Limb (tissue), 2 donors: Measurements from ENCODE around the gene NCBP3.
"Not testable (repeated sequence)": the region's sequence is repeated elsewhere in the genome, so short reads cannot be mapped to it uniquely, and the experiment has no call there.

Experiments
- DNase-seq, 2 donors: peaks; one replicate each; pipeline ENCODE4 v3.0.0-alpha.2; 2016; ENCODE audit errors: extremely low spot score in 2 of 2

NCBP3 gene

DNA sequence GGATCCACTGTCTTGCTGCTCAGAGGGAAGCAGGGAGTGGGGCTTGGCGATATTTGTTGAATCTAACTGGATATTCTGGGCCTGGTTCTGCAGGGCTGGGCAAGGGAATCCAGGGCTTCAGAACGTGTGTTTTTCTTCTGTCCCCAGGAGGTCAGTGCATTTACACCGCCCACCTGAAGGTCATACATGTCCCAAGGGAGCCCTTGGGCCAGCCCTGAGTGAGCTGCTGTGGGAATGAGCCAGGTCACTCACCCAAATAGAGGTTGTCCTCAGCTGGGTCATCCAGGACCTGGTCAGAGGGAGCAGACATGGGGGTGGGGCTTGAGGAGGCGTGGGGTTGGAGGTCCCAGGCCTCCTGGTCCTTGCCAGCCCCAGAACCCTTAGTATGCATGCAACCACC lies 36.2 kb upstream of the NCBP3 start:
- DNase-seq = no peak

DNA sequence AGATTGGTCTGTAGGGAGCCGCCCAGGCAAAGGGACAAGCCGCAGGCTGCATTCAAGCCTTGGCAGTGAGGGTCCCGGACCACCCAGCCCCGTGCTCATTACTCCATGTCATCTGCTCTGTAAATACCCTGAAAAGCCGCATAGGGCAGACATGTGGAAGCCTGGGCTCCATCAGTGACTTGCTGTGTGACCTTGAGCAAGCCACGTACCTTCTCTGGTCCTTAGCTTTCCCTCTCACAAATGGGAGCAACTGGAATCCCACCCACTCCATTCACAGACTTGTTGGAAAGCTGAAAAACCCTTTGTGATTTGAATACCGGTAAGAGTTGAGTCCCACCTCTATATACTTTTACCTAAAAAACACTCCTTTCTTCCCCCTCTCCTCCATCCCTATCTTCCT lies 34.9 kb upstream of the NCBP3 start:
- no peak for DNase-seq

DNA sequence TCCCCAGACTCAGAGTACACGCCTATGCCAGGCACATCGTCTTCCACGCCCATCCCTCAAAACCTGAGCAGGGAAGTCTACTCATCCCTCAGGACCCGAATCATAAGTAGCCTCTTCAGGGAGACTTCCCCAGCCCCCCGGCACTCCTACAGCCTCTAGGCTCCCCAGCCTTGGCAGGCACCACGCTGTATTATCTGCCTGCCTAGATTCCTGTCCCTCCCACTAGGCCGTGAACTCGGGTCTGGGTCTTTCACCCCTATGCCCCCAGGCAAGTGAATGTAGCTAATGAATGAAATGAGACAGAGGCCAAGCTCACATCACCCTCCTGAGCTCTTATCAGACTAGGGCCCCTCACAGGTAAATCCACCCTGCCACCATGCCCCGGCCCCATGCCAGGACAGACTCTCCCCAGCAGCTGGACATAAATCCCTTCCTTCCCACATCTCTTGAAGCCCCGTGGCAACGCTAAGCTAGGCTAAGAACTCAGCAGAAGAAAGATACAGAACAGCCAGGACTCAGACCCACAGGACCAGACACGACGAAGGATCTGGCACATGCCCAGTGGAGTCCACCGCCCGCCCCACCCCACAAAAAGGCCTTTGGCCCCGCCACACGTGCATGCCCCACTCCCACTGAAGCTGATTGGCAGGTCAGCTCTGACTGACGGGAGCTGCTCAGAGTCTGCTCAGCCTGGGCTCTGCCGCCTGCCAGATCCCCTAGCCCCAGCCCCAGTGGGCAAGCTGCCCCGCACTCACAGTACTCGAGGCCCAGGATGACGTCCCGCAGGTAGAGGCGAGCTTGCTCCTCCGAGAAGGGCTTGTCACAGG lies 33.8 kb upstream of the NCBP3 start:
- no peak for DNase-seq

DNA sequence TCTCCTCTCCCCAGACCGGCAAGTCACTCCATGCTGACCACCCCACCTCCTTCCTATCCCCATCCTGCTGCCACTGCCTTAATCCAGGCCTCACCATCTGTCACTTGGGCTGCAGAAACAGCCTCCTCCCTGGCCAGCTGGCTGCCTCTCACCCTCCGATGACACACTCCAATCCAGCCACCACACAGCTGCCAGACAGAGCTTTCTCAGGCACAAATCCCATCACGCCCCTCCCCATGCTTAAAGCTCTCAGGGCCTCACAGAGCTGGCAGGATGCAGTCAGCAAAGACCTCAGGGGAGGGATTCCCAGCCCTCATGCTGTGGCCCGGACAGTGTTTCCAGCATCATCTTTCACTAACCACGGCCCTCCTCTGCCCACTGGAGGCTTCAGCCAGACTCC lies 33.1 kb upstream of the NCBP3 start:
- DNase-seq = peak; percentile 68 to 70

DNA sequence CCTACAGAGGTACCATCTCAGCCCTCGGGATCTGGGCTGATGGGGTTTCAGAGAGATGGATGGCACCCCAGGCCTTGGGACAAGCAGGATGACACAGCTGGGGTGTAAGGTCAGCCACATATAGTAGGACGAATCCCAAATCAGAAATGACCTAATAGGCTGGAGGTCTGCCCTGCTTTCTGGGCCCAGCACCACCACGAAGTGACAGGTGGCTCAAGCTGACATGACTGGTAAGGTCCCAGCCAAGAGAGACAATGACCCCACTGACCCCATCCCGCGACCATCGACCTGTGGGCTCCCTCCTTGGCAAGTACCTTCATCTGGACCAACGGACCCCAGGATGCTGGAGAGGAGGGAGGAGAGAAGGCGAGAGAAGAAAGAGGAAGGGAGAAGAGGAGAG lies 31.2 kb upstream of the NCBP3 start:
- no peak for DNase-seq

DNA sequence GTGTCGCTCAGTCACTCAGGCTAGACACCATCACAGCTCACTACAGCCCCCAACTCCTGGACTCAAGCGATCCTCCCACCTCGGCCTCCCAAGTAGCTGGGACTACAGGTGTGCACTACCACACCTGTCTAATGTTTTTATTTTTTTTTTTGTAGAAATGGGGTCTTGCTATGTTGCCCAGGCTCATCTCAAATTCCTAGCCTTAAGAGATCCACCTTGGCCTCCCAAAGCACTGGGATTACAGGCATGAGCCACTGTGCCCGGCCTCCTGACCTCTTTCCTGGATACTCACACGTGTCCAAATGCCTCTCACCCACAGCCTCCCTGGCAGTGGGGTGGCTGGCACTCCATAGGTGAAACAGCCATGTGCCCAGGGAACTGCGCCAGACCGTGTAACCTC lies 29.3 kb upstream of the NCBP3 start:
- DNase-seq = no peak

DNA sequence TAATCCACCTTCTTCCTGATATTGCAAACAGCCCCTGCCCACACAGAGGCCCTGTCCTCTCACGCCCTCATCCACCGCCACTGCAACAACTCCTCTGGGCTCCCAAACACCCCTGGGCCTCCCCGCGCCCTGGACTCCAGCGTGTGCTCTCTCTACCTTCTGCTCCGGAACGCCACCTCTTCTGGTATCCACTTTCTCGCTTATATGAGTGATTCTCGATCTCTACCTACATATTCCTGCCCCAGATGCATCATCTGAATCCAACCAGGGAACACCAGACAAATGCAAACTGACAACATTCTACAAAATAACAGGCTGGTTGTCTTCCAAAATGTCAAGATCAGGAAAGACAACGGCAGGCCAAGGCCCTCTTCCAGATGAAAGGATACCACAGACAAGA lies 27.8 kb upstream of the NCBP3 start:
- DNase-seq = no peak

DNA sequence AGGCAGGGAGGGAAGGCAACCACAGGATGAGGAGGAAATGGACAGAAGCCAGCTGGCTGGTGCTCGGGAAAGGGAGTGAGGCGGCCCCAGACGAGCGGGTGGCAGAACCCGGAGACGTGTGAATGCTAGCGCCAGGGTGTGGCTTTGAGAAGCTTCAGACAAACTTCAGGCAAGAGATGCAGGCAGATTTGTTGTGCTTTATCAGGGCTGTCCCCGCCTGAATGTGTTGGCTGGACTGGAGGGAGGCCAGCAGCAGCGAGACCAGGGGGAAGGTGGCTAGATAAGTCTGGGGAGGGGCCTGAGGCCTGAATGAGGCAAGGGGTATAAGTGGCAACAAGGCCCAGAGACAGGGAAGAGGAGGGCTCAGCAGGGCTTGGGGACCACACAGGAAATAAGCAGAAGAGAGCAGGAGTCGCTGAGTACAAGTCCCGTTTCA lies 24.8 kb upstream of the NCBP3 start:
- peak in 1 of 2 donors; percentile 37 for DNase-seq

DNA sequence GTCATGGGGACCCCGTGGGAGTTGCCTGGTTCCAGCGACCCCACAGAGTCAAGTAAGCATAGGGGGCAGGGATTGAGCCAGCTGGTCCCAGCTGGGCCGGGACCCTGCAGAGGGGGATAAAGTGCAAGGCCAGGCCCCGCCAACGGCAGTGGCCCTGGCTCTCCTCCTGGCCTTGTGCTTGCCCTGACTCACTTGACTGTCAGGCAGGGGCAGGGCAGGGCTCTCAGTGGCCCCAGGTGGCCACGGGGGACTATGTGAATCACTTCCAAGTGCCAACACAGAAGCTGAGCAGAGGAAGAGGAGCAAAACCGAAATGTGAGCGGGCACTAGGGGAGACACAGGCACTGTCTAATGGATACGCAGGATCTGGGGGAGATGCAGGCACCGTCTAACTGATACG lies 21.6 kb upstream of the NCBP3 start:
- DNase-seq = no peak

DNA sequence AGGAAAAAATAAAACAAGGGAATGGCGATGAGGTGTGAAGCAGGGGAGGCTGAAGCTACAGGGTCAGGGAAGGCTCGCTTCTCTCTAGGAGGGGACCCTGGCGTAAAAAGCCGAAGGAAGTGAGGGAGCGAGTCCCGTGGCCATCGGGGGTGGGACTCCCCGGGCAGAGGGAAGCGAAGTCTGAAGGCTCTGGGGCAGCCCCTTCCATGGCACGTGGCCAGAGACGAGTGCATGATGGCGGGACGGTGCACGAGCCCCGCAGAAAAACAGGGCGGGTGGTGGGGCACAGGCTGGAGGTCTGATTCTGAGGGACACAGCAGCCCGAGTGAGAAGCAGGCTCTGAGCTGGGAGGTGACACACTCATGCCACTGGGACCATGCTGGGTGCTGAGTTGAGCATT lies 21.1 kb upstream of the NCBP3 start:
- no peak for DNase-seq

DNA sequence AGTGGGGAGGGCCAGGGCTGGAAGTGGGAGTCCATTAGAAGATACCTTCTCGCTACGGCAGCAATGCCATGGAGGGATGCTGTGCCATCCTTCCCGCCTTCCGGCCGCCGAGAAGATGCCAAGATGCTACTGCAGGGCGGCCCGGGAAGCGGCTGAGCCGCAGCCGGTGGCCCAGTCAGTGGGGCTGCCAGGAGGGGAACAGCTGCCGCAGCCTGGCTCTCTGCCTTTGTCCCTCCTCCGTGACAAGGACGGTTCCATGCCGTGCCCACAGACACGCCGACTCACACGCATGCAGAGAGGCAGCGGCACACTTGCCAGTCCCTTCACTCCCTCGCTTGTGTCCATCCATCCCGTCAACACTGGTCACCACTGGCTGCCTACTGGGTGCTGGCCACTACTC lies 20.2 kb upstream of the NCBP3 start:
- no peak for DNase-seq

DNA sequence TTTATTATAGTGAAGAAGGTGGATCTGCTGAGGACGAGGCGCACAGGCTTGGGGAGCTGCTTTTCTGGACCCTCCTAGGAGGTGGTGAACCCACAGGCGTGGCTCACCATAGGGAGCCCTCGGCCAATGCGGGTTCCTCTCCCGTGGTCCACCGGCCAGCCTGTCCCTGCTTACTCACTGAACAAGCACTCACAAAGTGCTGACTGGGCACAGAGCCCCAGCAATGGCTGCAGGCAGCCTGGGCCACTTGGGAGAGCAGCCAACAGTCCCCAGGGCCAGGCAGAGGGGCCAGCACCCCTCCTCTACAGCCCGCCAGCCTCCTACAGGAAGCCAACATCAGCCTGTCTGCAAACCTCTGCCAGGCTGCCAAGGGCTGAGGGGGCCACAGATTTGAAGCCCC lies 19.1 kb upstream of the NCBP3 start:
- no peak for DNase-seq

DNA sequence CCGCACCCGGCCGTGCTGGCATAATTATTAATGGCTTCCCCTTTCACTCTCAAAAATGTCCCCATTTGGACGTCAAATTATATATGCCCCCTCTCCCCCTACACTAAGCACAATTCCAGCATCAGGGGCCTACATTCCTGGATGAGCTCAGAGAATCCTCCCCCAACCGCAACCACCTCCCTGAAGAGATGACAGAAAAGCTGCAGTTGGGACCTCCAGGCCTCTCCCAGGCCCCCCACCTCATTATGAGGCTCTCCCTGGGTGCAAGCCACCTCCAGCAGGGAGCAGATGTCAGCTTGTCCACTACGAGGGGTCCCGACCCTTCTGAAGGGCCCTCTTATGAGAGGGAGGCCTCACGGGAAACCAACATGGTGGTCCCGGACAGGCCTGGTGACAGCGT lies 18.5 kb upstream of the NCBP3 start:
- no peak for DNase-seq

DNA sequence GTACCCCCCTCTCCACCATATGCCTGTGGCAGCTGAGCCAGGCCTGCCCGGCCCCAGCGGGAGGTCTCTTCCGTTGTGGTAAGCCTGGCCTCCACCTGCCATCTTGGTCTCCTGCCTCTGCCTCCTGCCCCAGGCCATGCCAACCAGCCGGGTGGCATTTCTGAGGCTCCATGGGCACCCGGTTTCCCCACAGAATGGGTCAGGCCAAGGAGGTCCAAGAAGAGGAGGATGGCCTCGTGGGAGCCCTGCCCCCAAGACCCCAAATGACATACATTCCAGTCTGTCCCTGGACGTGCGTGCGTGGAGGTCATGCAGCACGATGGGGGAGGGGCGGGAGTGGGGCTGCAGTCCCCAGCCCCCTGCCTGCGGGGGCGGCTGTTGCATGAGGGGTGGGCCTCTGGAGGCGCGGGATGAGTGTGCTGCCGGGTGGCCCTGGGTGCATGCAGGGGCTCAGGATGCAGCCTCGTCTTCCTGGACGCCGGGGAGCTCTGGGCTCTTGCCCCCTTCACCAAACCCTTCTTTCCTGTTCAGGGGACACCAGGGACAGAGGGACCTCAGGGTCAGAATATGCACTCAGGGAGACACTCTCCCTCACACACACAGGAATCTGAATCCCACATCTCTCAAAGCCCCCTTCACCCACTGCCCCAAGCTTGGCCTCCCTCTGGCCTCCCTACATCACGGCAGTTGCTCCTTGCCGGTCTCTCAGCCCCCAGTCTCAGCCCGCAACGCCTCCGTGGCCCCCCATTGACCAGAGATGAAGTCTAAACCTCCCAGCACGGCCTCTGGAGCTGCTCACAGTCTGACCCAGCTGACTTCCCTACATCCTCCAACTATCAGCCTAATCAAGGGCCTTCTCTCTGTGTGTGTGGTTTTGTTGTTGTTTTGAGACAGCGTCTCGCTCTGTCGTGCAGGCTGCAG lies 16.0 kb upstream of the NCBP3 start:
- DNase-seq = no peak

DNA sequence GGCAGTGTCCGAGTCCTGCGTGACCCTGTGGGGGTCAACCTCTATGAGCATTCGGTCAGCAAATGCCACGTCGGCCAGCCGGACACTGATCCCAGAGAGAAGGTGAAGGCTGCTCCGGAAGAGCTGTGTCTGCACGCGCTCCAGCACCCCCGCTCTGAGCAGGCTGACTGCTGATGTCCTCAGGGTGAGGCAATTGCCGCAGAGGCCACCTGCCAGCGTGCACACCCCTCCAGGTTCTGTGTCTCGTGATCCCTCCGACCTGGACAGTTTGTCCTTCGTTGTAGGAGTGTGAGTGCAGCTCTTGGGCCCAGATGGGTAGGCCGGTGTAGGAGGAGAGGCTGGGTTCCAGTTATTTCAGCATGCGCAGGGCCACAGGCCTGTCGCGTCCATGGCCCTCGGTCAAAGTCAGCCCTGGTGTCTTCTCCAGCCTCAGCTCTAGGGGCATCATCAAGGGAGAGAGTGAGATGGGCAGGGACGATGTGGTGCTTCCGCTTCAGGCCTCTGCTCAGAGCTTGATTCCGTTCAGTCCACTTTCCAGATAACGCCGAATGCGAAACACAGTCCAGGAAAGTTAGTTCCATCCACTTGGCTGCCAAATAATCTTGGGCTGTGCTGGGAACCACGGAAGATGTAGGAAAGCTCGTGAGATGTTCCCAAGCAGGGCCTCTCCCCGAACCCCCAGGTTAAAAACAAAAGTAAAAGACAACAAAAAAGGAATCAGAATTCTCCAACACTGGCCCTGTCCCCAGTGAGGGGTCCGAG lies 15.1 kb upstream of the NCBP3 start:
- no peak for DNase-seq

DNA sequence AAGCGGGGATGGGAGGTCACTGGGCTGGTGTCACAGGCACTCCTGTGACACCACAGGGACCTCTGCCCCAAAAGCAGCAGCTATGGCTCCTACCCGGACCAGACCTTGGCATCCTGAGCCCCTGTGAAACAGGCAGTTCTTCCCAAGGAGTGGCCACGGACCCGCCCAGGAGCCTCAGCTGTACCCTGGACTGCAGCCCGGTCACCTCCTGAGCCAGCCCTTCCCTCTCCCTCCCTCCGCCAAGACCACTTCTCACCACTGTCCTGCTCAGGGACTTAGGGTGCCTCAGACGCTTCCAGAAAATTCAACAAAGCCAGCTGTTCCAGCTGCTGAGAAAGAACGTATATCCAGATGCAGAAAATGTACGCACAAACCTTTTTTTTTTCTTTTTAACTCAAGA lies 13.9 kb upstream of the NCBP3 start:
- DNase-seq = peak in 1 of 2 donors; percentile 27

DNA sequence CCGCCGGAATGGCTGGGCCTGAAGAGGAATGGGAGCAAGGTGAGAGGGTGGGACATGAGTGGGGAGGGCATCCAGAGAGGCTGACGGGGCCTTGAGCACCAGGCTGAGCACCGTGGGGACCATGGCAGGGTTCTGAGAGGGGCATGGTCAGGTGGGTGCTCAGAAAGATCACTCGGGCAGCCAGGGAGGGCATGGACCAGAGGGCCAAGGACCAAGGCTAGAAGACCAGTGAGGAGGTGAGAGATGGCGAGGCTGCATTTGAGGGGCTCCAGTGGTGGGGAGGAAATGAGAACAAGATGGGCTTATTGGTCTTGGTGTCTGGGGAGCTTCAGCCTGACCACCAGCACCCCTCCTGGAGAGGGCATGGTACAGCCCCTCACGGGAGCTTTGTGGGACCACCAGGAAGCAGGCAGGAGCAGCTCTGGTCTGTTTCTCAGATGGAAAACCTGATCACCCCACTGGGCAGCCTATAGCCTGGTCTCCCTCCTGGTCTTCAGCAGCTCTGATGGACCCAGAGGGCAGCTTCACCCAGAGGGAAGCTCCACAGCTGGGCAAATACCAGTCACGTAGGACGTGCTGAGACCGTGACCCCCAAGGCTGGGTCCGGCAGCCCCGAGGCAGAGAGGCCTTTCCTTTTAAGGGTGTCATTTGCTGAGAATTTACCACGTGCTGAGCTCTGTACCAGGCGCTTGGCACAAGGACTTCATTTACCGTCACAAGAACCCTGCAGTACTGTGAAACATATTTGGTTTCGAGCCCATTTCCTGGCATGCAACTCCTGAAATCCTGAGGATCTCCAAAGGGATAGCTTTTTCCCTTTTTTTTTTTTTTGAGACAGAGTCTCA lies 11.4 kb upstream of the NCBP3 start:
- no peak for DNase-seq

DNA sequence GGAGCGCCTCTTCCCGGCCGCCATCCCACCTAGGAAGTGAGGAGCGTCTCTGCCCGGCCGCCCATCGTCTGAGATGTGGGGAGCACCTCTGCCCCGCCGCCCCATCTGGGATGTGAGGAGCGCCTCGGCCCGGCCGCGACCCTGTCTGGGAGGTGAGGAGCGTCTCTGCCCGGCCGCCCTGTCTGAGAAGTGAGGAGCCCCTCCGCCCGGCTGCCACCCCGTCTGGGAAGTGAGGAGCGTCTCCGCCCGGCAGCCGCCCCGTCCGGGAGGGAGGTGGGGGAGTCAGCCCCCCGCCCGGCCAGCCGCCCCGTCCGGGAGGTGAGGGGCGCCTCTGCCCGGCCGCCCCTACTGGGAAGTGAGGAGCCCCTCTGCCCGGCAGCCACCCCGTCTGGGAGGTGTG lies 8.2 kb upstream of the NCBP3 start:
- DNase-seq = not testable (repeated sequence)

DNA sequence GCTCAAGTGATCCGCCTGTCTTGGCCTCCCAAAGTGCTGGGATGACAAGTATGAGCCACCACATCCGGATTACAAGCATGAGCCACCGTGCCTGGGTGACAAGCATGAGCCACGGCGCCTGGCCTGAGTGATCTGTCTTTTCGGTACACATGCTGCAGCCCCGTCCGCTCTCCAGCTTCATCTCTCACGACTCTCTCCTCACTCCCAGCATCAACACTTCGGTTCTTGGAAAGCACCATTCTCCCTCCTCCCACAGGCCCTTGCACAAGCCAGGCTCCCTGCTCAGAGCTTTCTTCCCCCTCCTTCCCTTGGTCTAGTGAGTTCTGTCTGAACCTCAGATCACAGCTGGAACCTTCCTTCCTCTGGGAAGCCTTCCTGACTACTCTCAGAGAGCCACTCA lies 6.5 kb upstream of the NCBP3 start:
- DNase-seq = no peak

DNA sequence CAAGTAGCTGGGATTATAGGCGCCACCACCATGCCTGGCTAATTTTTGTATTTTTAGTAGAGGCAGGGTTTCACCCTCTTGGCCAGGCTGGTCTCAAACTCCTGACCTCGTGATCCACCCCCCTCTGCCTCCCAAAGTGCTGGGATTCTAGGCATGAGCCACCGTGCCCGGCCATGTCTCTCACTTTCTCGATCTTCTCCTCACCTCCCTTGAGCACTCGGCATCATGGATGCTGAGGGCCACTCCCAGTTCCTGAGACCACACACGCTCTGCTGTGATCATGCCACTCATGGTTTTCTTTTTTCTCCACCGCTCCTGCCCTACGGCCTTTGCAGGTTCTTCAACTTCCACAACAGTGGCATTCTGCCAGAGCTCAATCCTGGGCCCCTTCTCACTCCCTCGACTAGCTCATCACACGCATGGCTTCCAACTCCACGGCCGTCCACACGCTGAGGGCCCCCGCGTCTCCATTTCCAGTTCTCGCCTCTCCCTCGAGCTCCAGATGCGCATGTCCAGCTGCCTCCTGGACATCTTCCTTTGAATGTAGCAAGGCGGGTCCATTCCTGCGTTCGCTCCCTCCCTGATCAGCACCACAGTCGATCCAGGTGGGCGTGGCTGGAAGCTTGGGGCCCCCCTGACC lies 5.5 kb upstream of the NCBP3 start:
- no peak for DNase-seq
